H1 (cell line): ENCODE measurements around the gene CTDSP1. TPM values are rescaled to one million over a fixed set of nuclear protein-coding genes. Genes with fewer than 3 reads are reported as not detected.

ENCODE experiments used
- CHD1 ChIP-seq: IDR thresholded peaks from 2 replicates; pipeline ENCODE4 v1.6.1; 2012; ENCODE audit warnings: low read depth, low read length, improper control_type of control experiment
- EZH2 ChIP-seq: fragments of 200-600 bp; sonication (generic); IDR thresholded peaks from 2 replicates; pipeline ENCODE4 v1.7.1; 2012; ENCODE audit warnings: low read depth, mild to moderate bottlenecking, moderate library complexity, low read length, inconsistent platforms; ENCODE audit not compliant: severe bottlenecking
- HDAC2 ChIP-seq, 2 experiments: fragments of 300-600 bp in 1 of 2; sonication (generic) in 1 of 2; IDR thresholded peaks; 2 replicates each; pipeline ENCODE4 v1.6.1; 2011 to 2012; ENCODE audit warnings: low read depth in 2 of 2, low read length in 2 of 2, mild to moderate bottlenecking in 2 of 2, moderate library complexity in 2 of 2, borderline replicate concordance in 1 of 2, inconsistent platforms in 1 of 2
- KDM4A ChIP-seq: IDR thresholded peaks from one replicate; pipeline ENCODE4 v1.7.1; 2012; ENCODE audit warnings: low read depth, mild to moderate bottlenecking, moderate library complexity, low read length, inconsistent platforms; ENCODE audit not compliant: severe bottlenecking
- RNF2 ChIP-seq: fragments of 200-900, 300-1000 bp; sonication (generic); IDR thresholded peaks from 2 replicates; pipeline ENCODE4 v1.7.1; 2016; ENCODE audit warnings: borderline replicate concordance, low read depth, mild to moderate bottlenecking, antibody characterized with exemption, low read length; ENCODE audit not compliant: poor library complexity, severe bottlenecking; ENCODE audit errors: missing control alignments
- SIN3A ChIP-seq, 2 experiments: IDR thresholded peaks in 1 of 2; conservative IDR thresholded peaks in 1 of 2; 2 replicates each; pipeline ENCODE4 v1.6.1; 2011 to 2012; ENCODE audit warnings: low read length in 2 of 2, improper control_type of control experiment in 1 of 2, low read depth in 1 of 2, mild to moderate bottlenecking in 1 of 2
- SIRT6 ChIP-seq: IDR thresholded peaks from one replicate; pipeline ENCODE4 v1.7.1; 2012; ENCODE audit warnings: low read length, inconsistent platforms
- TEAD4 ChIP-seq: IDR thresholded peaks from 2 replicates; pipeline ENCODE4 v1.6.1; 2012; ENCODE audit warnings: low read depth, low read length, inconsistent platforms, mixed read lengths
- polyA plus RNA-seq, 7 experiments: library from polyadenylated mRNA; depleted of rRNA in 3 of 7; stranded (reverse) in 5 of 7; unstranded in 2 of 7; fragments of >200 nt in 5 of 7; fragments of 200-250 nt in 2 of 7; gene quantifications; 1 replicate in 5 of 7; 2 replicates in 1 of 7; 4 replicates in 1 of 7; pipeline versions ENCODE4 v1.2.1 to v1.2.3, GENCODE V29; 2011 to 2013; ENCODE audit warnings: missing spikeins in 2 of 7, mixed read lengths in 2 of 7
- total RNA-seq: library from RNA; stranded (reverse); fragmentation: NEBNext Ultra II Directional; extraction: Animal tissue kit (Norgen Biotek cat#: 25700); gene quantifications from 2 replicates; pipeline ENCODE4 v1.2.1, GENCODE V29; 2021
- TF ChIP-seq, protein P1 (sequence below), 3 experiments: IDR thresholded peaks; 1 replicate in 2 of 3; 2 replicates in 1 of 3; pipeline versions ENCODE4 v1.5.1 to v1.6.1; 2011; ENCODE audit warnings: low read length in 3 of 3, mild to moderate bottlenecking in 3 of 3, inconsistent platforms in 2 of 3, low read depth in 1 of 3, moderate library complexity in 1 of 3; ENCODE audit not compliant: insufficient read depth in 1 of 3; ENCODE audit errors: control extremely low read depth in 1 of 3

Gene CTDSP1
- total and polyA plus RNA-seq, 2 of the 8 experiments (the other 6 are each of a cell fraction or from before 2014, with no cell fraction given): 20.3 to 35.2 TPM

DNA sequence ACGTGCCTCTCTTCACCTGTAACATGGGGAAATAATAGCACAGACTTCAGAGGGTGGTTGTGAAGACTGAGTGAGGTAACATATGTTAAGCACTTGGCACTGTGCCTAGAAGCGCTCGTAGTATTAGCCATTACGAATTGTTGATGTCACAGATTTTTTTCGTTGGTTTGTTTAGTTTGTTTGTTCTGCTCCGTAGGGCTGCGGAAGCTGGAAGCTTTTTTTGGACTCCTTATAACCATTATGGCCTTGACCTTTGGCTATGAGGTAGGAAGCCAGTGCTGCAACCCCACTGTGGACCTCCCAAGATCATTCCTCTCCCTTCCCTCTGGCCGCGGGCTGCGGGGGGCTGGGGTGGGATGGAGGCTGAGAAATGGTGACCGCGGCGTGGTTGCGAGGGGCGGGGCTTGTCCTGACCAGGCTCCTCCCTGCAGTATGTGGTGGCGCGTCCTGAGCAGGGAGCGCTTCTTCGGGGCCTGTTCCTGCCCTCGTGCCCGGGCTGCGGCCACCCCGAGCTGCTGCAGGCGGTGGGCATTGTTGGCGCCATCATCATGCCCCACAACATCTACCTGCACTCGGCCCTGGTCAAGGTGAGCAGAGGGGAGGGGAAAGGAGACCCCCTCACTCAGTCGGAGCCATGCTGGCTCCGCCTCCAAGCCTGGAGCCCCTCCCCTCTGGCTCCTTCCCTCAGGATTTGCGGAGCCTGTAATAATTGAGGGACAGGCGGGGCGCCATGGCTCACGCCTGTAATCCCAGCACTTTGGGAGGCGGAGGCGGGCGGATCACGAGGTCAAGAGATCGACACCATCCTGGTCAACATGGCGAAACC, 12.1 kb upstream of the CTDSP1 start (continued):
- TF ChIP-seq, protein P1, sequence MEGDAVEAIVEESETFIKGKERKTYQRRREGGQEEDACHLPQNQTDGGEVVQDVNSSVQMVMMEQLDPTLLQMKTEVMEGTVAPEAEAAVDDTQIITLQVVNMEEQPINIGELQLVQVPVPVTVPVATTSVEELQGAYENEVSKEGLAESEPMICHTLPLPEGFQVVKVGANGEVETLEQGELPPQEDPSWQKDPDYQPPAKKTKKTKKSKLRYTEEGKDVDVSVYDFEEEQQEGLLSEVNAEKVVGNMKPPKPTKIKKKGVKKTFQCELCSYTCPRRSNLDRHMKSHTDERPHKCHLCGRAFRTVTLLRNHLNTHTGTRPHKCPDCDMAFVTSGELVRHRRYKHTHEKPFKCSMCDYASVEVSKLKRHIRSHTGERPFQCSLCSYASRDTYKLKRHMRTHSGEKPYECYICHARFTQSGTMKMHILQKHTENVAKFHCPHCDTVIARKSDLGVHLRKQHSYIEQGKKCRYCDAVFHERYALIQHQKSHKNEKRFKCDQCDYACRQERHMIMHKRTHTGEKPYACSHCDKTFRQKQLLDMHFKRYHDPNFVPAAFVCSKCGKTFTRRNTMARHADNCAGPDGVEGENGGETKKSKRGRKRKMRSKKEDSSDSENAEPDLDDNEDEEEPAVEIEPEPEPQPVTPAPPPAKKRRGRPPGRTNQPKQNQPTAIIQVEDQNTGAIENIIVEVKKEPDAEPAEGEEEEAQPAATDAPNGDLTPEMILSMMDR (IDR thresholded peaks at IDR 0.05; ENCODE audit: control extremely low read depth in 1 of 3, insufficient read depth in 1 of 3, low read depth in 1 of 3, low read length in 3 of 3): no peak
- TF ChIP-seq RNF2 (no peak), EZH2 (no peak), TEAD4 (no peak), SIN3A (conservative IDR thresholded peaks at IDR 0.05 in 1 of 2, IDR thresholded peaks at IDR 0.05 in 1 of 2; ENCODE audit: low read depth in 1 of 2, low read length in 2 of 2) (no peak), HDAC2 (IDR thresholded peaks at IDR 0.05; ENCODE audit: borderline replicate concordance in 1 of 2, low read depth in 2 of 2, low read length in 2 of 2) (no peak), KDM4A (peak; percentile 73), CHD1 (no peak), SIRT6 (no peak)
